Neural cell (in vitro differentiated cells): Measurements from ENCODE around the gene SUSD2.

Source experiments
- EZH2 ChIP-seq: fragments of 200-600, 300-800 bp; shearing (Covaris generic), sonication (generic); IDR thresholded peaks from 2 replicates; pipeline ENCODE4 v1.6.1; 2014; ENCODE audit warnings: antibody characterized with exemption, low read length, borderline replicate concordance, mild to moderate bottlenecking; ENCODE audit not compliant: insufficient read depth, poor library complexity, severe bottlenecking
- TAF1 ChIP-seq: IDR thresholded peaks from 2 replicates; pipeline ENCODE4 v1.6.1; 2012; ENCODE audit warnings: low read depth
- TF ChIP-seq, protein P1 (sequence below): fragments of 450-650 bp; IDR thresholded peaks from 2 replicates; pipeline ENCODE4 v1.5.1; 2014; ENCODE audit warnings: antibody characterized with exemption, mild to moderate bottlenecking, moderate library complexity; ENCODE audit not compliant: poor library complexity, severe bottlenecking

- TF ChIP-seq, protein P1, sequence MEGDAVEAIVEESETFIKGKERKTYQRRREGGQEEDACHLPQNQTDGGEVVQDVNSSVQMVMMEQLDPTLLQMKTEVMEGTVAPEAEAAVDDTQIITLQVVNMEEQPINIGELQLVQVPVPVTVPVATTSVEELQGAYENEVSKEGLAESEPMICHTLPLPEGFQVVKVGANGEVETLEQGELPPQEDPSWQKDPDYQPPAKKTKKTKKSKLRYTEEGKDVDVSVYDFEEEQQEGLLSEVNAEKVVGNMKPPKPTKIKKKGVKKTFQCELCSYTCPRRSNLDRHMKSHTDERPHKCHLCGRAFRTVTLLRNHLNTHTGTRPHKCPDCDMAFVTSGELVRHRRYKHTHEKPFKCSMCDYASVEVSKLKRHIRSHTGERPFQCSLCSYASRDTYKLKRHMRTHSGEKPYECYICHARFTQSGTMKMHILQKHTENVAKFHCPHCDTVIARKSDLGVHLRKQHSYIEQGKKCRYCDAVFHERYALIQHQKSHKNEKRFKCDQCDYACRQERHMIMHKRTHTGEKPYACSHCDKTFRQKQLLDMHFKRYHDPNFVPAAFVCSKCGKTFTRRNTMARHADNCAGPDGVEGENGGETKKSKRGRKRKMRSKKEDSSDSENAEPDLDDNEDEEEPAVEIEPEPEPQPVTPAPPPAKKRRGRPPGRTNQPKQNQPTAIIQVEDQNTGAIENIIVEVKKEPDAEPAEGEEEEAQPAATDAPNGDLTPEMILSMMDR = no peak
- TF ChIP-seq EZH2 (no peak), TAF1 (no peak)
These were observed 26.5 kb upstream of the SUSD2 start for GRCh38 chr22:24154826-24155225.
